Activated CD4-positive, CD25-positive, alpha-beta regulatory T cell treated with anti-CD3 and anti-CD28 coated beads, Interleukin-2, amount 50 U/mL, for 72 hours (primary cell): ENCODE data around the gene CAPN3.
"Not testable (repeated sequence)": the region's sequence is repeated elsewhere in the genome, so short reads cannot be mapped to it uniquely, and the experiment has no call there.

Experiments
- DNase-seq: peaks from one replicate; pipeline ENCODE4 v3.0.0; 2021

CAPN3 gene

GRCh38 chr15:42359249-42359648 lies at the start of gene CAPN3:
Gene CAPN3 (plus strand): TSS chr15:42359501. CDS start chr15:42359806, 305 bp downstream.
- no peak for DNase-seq

- DNase-seq = no peak
Observed at GRCh38 chr15:42313463-42313862, 45.8 kb upstream of the CAPN3 start.

GRCh38 chr15:42314818-42315217 lies 44.5 kb upstream of the CAPN3 start:
- no peak for DNase-seq

GRCh38 chr15:42315521-42315920 lies 43.8 kb upstream of the CAPN3 start:
- no peak for DNase-seq

GRCh38 chr15:42316282-42316805 lies 43.0 kb upstream of the CAPN3 start:
- DNase-seq = not testable (repeated sequence)

- no peak for DNase-seq
Observed at GRCh38 chr15:42319206-42319605, 40.1 kb upstream of the CAPN3 start.

- DNase-seq = no peak
Observed at GRCh38 chr15:42324308-42324707, 35.0 kb upstream of the CAPN3 start.

GRCh38 chr15:42329161-42329560 lies 30.1 kb upstream of the CAPN3 start:
- DNase-seq = no peak

GRCh38 chr15:42329992-42330391 lies 29.3 kb upstream of the CAPN3 start:
- DNase-seq = no peak

GRCh38 chr15:42331235-42331634 lies 28.1 kb upstream of the CAPN3 start:
- no peak for DNase-seq

GRCh38 chr15:42332331-42332730 lies 27.0 kb upstream of the CAPN3 start:
- no peak for DNase-seq

- DNase-seq = no peak
Observed at GRCh38 chr15:42335074-42335473, 24.2 kb upstream of the CAPN3 start.

- DNase-seq = not testable (repeated sequence)
Observed at GRCh38 chr15:42336650-42337049, 22.7 kb upstream of the CAPN3 start.

GRCh38 chr15:42337104-42337503 lies 22.2 kb upstream of the CAPN3 start:
- not testable (repeated sequence) for DNase-seq

GRCh38 chr15:42338500-42338899 lies 20.8 kb upstream of the CAPN3 start:
- DNase-seq = no peak

GRCh38 chr15:42343596-42344232 lies 15.6 kb upstream of the CAPN3 start:
- no peak for DNase-seq

GRCh38 chr15:42344763-42345162 lies 14.5 kb upstream of the CAPN3 start:
- no peak for DNase-seq

GRCh38 chr15:42345504-42345903 lies 13.8 kb upstream of the CAPN3 start:
- no peak for DNase-seq

GRCh38 chr15:42348083-42348482 lies 11.2 kb upstream of the CAPN3 start:
- DNase-seq = no peak

GRCh38 chr15:42349186-42349585 lies 10.1 kb upstream of the CAPN3 start:
- DNase-seq = no peak

- DNase-seq = no peak
Observed at GRCh38 chr15:42352401-42352800, 6.9 kb upstream of the CAPN3 start.

GRCh38 chr15:42353061-42353460 lies 6.2 kb upstream of the CAPN3 start:
- no peak for DNase-seq

- no peak for DNase-seq
Observed at GRCh38 chr15:42354824-42355223, 4.5 kb upstream of the CAPN3 start.

- DNase-seq = no peak
Observed at GRCh38 chr15:42355291-42355690, 4.0 kb upstream of the CAPN3 start.

GRCh38 chr15:42356851-42357250 lies 2.5 kb upstream of the CAPN3 start:
- no peak for DNase-seq
